NCI-H2227 (cell line): ENCODE results near the gene IFT80.
"Not testable (repeated sequence)": the region's sequence is repeated elsewhere in the genome, so short reads cannot be mapped to it uniquely, and the experiment has no call there.

ENCODE experiments used
- DNase-seq: peaks from one replicate; lab custom pipeline; 2025; ENCODE audit not compliant: unreplicated experiment; lab: John Stamatoyannopoulos, UW

IFT80 gene

GRCh38 chr3:160280836-160281235 is 118.2 kb downstream of the IFT80 start:
- no peak for DNase-seq

- no peak for DNase-seq
Observed at GRCh38 chr3:160279657-160280056, 119.4 kb downstream of the IFT80 start.

GRCh38 chr3:160278210-160278609 is 120.8 kb downstream of the IFT80 start:
- DNase-seq = no peak

GRCh38 chr3:160265088-160265487 is 133.9 kb downstream of the IFT80 start:
- no peak for DNase-seq

GRCh38 chr3:160260587-160261270 is 138.3 kb downstream of the IFT80 start:
- DNase-seq = no peak

- no peak for DNase-seq
Observed at GRCh38 chr3:160259589-160259988, 139.4 kb downstream of the IFT80 start.

- DNase-seq = no peak
Observed at GRCh38 chr3:160257606-160258005, 141.4 kb downstream of the IFT80 start.

- no peak for DNase-seq
Observed at GRCh38 chr3:160253298-160253697, 145.7 kb downstream of the IFT80 start.

GRCh38 chr3:160247766-160248165 is 151.3 kb downstream of the IFT80 start:
- no peak for DNase-seq

- DNase-seq = no peak
Observed at GRCh38 chr3:160245261-160245800, 153.7 kb downstream of the IFT80 start.

GRCh38 chr3:160240719-160241118 is 158.3 kb downstream of the IFT80 start:
- DNase-seq = not testable (repeated sequence)

GRCh38 chr3:160232014-160232413 is 167.0 kb downstream of the IFT80 start:
- no peak for DNase-seq

- DNase-seq = no peak
Observed at GRCh38 chr3:160227419-160227818, 171.6 kb downstream of the IFT80 start.

- peak; percentile 39 for DNase-seq
Observed at GRCh38 chr3:160226026-160226907, 172.8 kb downstream of the IFT80 start.

GRCh38 chr3:160225176-160226025 is 173.6 kb downstream of the IFT80 start, which contains the start of gene C3orf80:
Gene C3orf80, plus strand, starts transcription at chr3:160225422. Its CDS starts 214 bp downstream, at chr3:160225636.
- DNase-seq = peak; percentile 72

- DNase-seq = no peak
Observed at GRCh38 chr3:160224811-160225175, 174.2 kb downstream of the IFT80 start.

GRCh38 chr3:160224256-160224655 is 174.8 kb downstream of the IFT80 start:
- DNase-seq = no peak

- DNase-seq = no peak
Observed at GRCh38 chr3:160221019-160221418, 178.0 kb downstream of the IFT80 start.

- no peak for DNase-seq
Observed at GRCh38 chr3:160220038-160220437, 179.0 kb downstream of the IFT80 start.

GRCh38 chr3:160218136-160218535 is 180.9 kb downstream of the IFT80 start:
- DNase-seq = no peak

GRCh38 chr3:160217675-160218074 is 181.3 kb downstream of the IFT80 start:
- DNase-seq = no peak
